NCI-H146 treated with DMSO at 0.1 percent for 48 hours (cell line): Measurements from ENCODE around the gene NBPF1.
"Not testable (repeated sequence)": the region's sequence is repeated elsewhere in the genome, so short reads cannot be mapped to it uniquely, and the experiment has no call there.

ENCODE experiments used
- DNase-seq: peaks from one replicate; lab custom pipeline; 2025; ENCODE audit not compliant: unreplicated experiment; lab: John Stamatoyannopoulos, UW

The NBPF1 gene

DNA sequence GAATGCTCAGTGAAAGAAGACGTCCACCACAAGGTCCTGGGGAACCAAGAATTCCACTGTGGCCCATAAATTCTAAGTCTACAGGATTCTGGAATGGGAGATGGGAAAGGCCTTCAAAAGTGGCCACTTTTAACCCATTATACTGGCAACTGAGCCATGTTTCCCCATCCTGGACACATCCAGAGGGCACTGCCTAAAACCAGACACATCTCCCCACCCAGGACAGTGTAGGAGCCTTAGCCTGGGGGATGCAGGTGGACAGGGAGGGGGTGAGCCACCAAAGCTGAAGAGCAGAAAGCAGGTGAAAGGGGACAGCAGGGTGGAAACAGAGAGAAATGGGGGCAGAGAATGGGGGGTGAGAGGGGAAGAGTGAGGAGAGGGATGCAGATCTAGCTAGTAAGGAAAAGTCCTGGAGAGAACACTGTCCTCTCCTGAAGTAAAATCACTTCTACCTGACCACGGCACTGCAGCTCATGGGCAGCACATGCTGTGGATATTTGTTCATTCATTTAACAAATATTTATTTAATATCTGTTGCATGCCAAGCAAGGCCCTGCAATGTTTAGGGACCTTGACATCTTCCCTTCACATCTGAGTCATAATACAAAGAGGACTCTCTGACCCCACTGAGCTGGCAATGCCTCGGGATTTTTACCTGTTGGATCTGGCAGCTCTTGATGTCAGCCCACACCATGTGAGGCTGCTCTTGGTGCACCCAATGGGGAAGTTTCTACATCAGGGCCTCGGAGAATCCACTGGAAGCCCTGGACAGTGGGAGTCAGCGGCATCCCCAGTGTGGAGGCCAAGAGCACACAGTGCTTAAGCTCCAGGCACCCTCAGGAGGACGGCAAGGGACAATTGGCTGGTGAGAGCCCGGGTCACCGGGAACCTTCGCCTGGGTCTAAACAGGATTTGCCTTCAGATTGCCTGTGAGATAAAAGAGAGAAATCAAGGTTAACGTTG, 5.2 kb downstream of the NBPF1 start:
- DNase-seq: not testable (repeated sequence)

DNA sequence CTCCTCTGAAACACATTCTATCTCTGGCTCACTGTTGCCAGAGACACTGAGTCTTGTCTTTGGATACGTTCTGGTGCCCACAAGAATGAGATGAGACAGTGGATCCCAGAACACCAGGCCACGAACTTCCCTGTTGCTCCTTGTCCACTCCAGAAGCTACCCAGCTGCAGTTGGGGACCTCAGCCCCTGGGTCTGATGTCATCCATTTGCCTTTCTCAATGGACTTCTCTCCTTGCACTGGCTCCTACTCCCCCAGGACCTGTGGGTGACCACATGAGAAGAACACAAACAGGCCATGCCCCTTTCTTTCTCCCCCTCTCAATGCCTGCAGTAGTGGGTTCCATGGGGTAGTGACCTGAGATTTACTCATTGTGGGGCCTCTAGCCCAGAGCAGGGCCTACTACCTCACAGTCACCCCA, 5.9 kb downstream of the NBPF1 start:
- no peak for DNase-seq

DNA sequence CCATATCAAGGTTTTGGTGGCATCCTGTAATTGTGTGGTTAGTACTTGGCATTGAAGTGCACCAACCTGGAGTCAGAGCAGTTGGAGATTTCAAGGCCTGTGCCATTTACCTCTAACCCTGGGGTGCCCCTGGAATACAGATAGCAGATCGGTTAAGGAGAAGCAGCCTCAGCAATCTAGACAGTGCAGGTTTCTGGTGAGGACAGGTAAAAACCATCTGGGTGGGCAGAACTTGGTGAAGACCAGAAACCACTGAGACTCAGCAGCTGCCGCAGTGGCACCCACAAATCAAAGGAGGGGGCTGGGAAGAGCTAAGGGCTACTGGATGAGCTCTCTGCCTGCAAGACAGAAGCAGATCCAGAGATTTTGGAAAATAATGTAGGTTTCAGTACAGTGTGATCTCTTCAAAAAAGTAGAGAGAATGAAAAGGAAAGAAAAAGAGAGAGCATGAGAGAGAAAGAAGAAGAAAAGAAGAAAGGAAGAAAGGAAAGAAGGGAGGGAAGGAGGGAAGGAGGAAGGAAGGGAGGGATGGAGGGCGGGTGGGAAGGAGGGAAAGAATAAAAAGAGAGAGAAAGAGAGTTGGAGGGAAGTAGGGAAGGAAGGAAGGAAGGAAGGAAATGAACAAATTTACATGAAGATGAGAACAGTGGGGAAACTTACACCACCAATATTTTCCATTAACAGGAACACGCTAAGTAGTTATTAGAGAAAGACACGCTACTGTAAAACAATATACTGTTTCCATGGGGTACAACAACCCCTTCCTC, 6.5 kb downstream of the NBPF1 start:
- DNase-seq: not testable (repeated sequence)

DNA sequence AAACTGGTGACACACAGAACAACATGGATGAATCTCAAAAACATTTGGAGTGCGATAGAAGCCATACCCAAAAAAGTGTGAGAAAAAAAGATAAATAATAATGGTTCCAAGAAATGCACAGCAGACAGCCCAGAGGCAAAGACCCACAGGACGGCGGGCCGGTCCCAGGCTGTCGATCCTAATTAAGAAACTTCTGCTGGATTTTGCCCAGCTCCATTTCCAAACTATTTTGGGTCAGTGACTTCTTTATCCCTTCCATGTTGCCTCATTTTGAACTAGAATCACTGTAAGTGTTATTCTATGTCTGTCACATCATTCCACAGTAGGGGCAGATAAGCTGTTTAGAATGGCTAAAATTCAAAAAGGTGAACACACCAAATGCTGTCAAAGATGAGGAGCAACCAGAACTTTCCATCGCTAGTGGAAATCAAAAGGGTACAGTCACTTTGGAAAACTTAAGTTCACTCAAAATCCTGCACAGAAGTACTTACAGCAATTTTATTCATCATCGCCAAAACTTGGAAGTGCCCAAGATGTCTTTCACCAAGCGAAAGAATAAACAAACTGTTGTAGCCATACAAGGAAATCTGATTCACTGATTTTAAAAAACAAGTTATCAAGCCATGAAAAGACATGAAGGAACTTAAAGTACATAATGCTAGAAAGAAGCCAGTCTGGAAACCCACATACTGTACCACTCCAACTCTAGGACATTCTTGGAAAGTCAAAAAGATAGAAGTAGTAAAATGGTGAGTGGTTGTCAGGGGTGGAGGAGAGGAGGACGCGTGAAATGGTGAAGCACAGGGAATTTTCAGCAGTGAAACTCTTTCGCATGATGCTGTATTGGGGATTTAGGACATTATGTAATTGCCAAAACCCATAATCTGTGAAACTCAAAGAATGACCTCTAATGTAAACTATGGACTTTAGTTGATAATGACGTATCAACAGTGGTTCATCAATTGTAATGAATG, 7.5 kb downstream of the NBPF1 start:
- DNase-seq: no peak

DNA sequence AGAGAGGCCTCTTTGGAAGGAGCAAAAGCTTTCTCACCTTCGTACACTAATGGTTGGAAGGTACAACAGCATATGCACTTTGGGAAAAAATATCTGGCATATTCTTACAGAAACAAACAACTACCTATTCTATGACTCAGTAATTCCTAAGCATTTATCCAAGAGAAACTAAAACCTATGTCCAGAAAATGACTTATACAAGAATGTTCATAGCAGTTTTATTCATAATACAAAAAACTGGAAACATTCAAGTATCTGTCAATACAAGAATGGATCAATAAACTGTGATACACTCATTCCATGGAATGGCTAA, 8.2 kb downstream of the NBPF1 start:
- DNase-seq: no peak

DNA sequence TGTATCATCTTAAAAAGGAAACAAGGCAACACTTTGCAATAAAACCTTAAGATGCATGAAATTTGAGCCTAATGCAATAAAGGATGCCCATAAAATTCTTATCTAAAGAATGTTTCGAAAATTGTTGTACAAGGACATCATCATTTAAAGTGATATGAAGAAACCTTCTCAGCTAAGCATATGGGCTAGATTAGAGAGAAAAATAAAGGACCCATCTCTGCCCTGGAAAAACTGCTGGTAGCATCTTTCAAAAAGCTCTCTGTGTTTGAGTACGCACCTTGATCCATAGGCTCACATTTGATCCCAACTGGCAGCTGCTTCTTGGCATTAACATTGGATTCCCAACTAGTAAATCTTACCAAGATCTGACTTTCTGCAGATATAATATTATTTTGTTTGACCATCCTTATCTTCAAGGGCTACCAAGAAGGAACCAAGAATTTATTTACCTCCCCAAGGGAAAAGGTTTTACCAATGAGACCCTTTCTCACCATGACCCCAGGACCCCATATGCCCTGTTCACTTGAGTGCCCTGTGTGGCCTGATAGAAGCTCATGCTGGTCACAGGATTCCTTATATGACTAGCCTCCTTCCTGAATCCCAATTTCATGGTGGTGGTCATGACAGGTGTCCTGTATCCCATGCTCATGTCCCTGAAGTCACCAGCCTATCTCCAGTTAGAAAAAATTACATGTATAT, 8.7 kb downstream of the NBPF1 start:
- DNase-seq: not testable (repeated sequence)

DNA sequence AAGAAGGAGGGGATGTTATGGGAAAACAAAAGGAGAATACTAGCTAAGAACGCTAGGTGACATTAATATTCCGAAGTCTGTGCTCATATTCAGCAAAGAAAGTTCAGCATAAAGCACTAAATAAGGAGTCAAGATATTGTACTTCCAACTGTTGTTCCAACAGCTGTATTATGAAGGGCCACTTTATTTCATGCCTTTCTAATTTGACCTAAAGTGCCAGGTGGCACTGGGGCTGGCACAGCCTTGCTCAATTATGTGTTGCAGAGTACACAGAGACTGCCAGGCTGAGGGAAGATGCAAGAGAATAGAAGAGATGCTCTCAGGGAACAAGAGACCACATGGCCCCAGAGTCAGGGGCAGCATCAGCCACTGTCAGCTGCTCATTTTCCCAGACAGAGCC, 9.7 kb downstream of the NBPF1 start:
- not testable (repeated sequence) for DNase-seq

DNA sequence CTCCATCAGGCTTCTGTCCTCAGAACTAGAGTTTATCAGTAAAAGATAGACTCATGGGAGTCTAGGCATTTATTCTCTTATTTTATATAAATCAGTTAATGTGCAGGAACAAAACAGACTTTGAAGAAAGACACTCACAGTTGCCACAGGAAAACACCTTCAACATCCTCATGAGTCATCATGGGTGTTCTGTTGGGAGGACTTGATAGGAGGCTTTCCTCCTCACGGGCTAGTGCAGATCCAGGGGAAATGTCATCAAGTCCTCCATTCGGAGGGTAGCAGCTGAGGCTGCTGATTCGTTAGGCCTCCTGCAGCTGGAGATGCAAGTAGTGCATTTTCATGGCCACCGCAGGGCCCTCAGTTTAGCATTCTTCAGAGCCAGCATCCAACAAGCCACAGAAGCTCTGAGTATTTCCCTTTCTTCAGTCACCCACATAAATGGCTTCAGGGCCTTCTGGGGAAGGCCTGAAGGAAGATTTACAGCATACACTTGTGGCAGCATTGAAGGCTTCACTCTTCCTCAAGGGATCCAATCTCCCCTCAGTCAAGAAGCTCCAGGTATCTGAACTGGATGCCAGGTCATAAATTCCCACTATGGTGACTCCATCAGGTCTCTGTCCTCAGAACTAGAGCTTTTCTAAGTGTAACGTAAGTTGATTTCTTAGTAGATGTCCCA, 10.9 kb downstream of the NBPF1 start:
- not testable (repeated sequence) for DNase-seq

DNA sequence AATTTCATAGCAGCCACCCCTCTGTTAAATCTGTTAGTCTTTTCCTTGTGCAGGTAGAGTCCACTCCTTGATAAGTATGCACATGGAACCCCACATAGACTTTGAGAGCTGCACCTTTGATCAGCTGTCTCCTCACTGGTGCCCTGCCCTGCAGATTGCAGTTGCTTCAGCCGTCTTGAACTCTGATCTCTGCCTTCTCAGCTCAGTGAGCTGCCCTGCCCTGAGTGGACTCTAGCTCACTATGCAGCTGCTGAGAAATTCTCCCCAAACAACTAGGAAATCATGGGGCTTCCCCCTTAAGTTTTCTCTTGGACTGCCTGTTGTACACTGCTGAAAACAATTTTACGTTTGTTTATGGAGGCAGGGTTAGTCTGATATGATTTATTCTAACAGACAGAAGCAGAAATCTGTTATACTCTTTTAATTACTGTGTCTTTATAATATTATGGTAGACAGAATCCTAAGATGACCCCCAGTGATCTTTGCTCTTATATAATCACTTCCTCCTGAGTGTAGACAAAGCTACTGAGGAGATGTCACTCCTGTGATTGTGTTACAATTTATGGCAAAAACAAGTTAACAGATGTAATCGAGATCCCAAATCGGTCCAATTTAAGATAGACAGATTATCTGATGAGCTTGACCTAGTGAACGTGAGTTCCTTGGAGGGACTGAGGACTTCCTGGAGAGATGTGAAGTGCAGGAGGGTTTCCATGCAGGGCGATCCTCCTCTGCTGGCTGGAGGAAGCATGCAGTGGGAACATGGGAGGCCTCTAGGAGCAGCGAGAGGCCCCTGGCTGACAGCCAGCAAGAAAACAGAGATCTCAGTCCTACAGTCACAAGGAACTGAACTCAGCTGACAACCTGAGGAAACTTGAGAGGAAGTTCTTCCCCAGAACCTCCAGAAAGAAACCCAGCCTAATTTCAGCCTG, 12.2 kb downstream of the NBPF1 start:
- not testable (repeated sequence) for DNase-seq

DNA sequence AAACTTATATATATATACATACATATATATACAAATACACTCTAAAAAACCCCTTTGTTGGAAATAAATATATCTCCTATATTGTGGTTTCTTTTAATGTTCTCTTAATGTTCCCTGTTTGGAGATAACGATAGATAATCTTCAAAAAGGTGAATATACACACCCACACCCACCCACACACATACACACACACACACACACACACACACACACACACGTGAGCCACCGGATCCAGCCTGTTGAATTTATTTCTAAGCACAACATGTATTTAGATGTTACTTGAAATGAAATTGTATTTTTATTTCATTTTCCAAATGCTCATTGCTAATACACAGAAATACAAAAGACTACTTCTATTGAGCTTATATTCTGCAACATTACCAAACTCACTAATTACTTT, 14.0 kb downstream of the NBPF1 start:
- DNase-seq: not testable (repeated sequence)

DNA sequence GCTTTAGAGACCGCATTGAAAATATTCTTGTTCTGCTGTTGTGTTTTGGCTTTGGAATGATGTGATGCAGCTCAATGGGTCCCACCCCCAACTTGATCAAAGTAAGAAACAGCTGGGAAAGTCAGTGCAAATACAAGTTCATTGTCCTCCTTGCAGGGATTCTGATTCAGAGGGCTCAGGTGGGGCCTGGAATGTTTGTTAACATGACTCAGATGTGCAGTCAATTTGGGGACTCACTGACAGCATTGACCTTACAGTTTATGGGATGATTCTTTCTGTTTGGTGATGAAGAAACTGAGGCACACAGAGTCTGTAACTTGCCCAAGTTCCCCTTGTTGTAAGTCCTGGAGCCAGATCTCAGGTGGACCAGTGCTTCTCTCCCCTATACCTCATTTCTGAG, 18.1 kb downstream of the NBPF1 start:
- not testable (repeated sequence) for DNase-seq

DNA sequence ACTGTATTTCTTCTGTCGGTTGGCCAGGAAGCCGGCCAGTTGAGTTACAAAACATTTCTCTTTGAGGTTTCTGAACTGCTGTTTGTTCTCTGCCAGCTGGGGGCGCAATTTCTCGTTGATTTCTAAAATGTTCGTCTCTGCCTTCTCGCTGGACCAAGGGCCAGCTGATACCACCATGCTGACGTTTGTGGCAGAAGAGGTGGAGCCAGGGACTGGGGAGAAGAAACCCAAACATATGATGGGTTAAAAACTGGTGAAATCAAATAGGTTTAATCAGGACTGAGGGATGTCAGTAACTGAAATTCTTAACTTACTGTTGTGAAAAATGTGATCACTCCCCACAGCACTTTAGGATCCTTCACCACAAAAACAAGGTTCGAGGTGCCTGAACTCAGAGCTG, 21.5 kb downstream of the NBPF1 start:
- not testable (repeated sequence) for DNase-seq

DNA sequence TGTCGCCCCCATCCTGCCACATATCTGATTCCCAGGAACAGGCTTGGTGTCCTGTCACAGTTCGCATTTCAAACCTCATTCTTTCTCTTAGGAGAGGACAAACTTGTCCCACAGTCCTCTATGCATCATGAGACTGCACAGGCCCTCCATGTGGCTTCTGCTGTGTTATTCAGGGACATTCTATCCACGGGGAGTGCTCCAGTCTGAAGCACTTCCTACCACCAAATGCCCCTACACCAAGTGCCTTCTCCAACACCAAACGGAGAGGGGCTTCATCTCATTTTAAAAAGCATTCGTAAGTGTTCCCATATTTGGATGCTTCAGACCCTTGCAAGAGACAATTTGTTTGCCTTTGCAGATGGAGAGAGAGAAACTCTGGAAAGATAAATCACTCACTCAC, 25.3 kb downstream of the NBPF1 start:
- not testable (repeated sequence) for DNase-seq

DNA sequence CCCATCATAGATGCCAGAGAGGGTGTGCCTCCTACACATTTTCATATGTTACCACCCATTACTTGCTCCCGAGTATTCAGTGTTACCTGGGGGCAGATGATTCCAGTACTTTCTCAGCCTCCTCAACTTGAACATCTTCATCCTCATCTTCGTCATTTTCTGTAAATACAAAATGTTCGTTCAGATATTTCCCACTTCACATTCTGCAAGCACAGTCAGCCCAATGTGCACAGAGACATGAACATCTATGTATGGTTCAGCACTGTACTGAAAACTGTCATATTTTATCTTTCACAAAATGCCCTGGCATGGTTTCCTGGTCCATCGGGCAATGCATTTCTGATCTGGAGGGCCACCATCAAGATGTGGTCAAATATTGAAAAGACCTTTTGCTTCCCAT, 25.7 kb downstream of the NBPF1 start:
- not testable (repeated sequence) for DNase-seq

DNA sequence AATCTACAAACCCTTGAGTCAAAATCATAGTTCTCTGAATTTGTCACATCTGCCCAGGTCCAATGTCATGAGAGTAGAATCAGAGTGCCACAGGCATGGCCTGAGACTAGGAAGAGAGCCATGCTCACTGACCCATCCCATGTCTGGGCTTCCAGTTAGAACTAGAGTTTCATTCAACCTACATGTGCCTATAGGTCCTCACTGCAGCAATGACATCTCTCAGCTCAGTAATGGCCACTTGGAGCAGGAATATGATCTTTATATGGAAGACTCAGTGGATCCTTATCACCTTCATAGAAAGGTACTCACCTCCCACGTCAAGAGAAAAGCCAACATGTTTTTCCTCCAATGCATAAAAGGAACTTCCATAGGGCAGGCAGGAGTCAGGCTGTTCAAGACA, 48.0 kb downstream of the NBPF1 start:
- DNase-seq: not testable (repeated sequence)

DNA sequence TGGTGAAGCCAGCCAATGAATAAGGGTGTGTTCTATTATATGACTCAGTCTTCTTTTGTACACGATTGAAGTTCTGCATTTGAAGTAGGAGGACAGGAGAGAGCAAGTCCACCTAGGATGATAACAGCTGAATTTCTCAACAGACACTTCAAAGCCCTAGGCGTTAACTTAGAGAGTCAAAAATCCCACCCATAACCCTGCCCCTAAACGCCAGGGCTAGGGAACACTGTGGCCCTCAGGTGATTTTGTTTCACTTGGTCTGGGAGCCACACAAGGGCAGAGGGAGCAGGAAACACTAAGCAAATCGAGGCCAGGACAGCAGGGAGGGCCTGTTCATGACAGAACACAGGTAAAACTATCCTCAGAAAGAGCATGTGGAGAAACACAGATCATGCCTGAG, 52.3 kb downstream of the NBPF1 start:
- not testable (repeated sequence) for DNase-seq

DNA sequence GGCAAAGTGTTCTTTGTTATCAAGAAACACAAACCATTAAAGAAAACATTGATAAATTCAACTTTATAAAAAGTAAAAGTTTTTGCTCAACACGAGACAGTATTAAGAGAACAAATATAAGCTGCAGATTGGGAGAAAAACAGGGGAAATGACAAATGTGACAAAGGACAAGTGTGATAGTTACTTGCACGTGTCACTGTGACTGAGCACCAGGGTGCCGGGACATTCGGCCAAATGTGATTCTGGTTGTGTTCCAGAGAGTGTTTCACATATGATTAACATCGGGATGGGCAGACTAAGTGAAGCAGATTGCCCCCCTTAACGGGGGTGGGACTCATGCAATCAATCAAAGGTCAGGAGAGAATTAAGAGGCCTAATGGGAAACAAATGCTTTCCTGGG, 52.9 kb downstream of the NBPF1 start:
- DNase-seq: not testable (repeated sequence)

DNA sequence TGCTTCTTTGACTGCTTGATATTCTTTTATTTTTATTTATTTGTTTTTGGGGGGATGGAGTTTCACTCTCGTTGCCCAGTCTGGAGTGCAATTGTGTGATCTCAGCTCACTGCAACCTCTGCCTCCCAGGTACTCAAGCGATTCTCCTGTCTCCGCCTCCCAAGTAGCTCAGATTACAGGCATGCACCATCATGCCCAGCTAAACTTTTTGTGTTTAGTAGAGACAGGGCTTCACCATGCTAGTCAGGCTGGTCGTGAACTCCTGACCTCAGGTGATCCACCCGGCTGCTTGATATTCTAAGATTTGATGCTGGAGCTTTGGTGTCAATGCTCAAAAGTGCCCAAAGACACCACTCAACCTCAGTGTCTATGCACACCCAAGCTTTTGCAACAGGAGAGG, 53.7 kb downstream of the NBPF1 start:
- DNase-seq: not testable (repeated sequence)

DNA sequence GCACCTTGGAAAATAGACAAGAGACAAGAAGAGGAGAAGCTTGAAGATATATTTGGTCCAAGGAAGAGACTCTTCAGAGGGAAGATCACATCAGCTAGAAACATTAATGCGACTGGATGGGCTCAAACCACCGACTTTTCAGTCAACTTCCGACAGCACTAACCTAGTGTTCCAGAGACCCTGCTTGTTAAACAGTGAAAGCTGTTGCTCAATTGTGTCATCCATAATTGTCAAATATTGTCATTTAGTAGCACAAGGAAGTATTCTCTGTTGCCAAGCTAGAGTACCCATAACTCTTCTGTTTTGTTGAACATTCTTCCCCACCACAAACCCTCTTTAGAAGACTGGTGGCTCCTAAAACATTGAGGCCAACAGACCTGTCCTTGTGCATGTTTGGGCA, 56.3 kb downstream of the NBPF1 start:
- not testable (repeated sequence) for DNase-seq
